ENCODE measurements around the gene INPP4A. TPM values are rescaled to one million over a fixed set of nuclear protein-coding genes. Genes with fewer than 3 reads are reported as not detected.
A peak's percentile ranks its signal among the peaks of the same experiment; 100 is the strongest.

Gene INPP4A
- total and polyA plus RNA-seq, 10 of the 15 experiments (the other 5 are each of a cell fraction or from before 2014, with no cell fraction given), result 4.7 to 62.3 (median 36.9) TPM

GRCh38 chr2:98615481-98615880 lies 170.8 kb downstream of the INPP4A start:
- ChIA-PET POLR2A (no interaction called here), SMC1A (ENCODE audit: uncharacterized antibody, unreplicated experiment) (no interaction called here), RAD21 (ENCODE audit: unreplicated experiment) (no interaction called here), CTCF (no interaction called here)
- Histone ChIP-seq H3K27me3 (replicated peaks in 1 of 2; ENCODE audit: control insufficient read depth in 2 of 2, insufficient read depth in 2 of 2, low read length in 1 of 2) (no peaks in the 10 kb centered on the region), H3K27ac (ENCODE audit: control insufficient read depth, insufficient read depth) (no peak overlapping the region), H3K79me2 (ENCODE audit: control insufficient read depth, insufficient read depth, low read length) (peaks cover 7% of the 10 kb centered on the region), H3K36me3 (ENCODE audit: control insufficient read depth in 2 of 2, insufficient read depth in 2 of 2, low read length in 1 of 2) (peaks cover 4 to 29% of the 10 kb centered on the region in 2 experiments), H3K9me3 (replicated peaks; ENCODE audit: control insufficient read depth, insufficient read depth, low read length) (no peaks in the 10 kb centered on the region), H2AFZ (ENCODE audit: control insufficient read depth, low read depth, low read length) (no peak overlapping the region), H3K4me3 (no peak overlapping the region), H3K9ac (ENCODE audit: control insufficient read depth, insufficient read depth, low read length) (no peak overlapping the region), H4K20me1 (ENCODE audit: control insufficient read depth, insufficient read depth) (0 out of 2 replicates have a peak, but pooled peaks cover under 1% of the 10 kb centered on the region), H3K4me1 (ENCODE audit: control insufficient read depth, insufficient read depth, low read length) (peaks cover under 1% of the 10 kb centered on the region), H3K4me2 (ENCODE audit: control insufficient read depth, insufficient read depth) (no peak overlapping the region)
- WGBS (ENCODE audit: insufficient coverage, insufficient replicate concordance, low lambda C conversion rate, missing lambda C conversion rate), result 95% methylated on average over 5 of the region's 5 CpGs
- TF ChIP-seq POLR2AphosphoS2 (IDR thresholded peaks at IDR 0.05; ENCODE audit: low read depth, low read length) (peak; percentile 46; the same call in 1 of the 2 replicates), PBX3 (IDR thresholded peaks at IDR 0.05; ENCODE audit: insufficient replicate concordance, low read depth, low read length) (no peak), BCL11A (IDR thresholded peaks at IDR 0.05; ENCODE audit: low read depth, low read length) (no peak), IRF5 (IDR thresholded peaks at IDR 0.05; ENCODE audit: borderline replicate concordance) (no peak)
- DNase-seq (ENCODE audit: low read depth, low spot score) (no peak), FAIRE-seq (no peak), ATAC-seq (peak; percentile 48; the same call in 2 of the 3 replicates)
- no TSS peak for BruUV-seq (replicated peaks)
- intact Hi-C loops (cut with micrococcal nuclease; ENCODE audit: unreplicated experiment), result no loop called here
- in situ Hi-C loops (cut with MboI), result no loop called here

GRCh38 chr2:98617149-98617548 lies 172.5 kb downstream of the INPP4A start:
- no TSS peak for BruUV-seq (replicated peaks)
- no peak overlapping the region for H2AFZ ChIP-seq (ENCODE audit: control insufficient read depth, low read depth, low read length)
- DNase-seq (ENCODE audit: low read depth, low spot score), result no peak
- TF ChIP-seq HDAC6 (IDR thresholded peaks at IDR 0.05; ENCODE audit: unreplicated experiment), result no peak
- no peak for TF ChIP-seq E2F8 (IDR thresholded peaks at IDR 0.05; ENCODE audit: low read depth, partially characterized antibody)
- TF ChIP-seq JUNB (IDR thresholded peaks at IDR 0.05), result no peak
- TF ChIP-seq DPF2 (IDR thresholded peaks at IDR 0.05), result no peak
- H3K9ac ChIP-seq (ENCODE audit: control insufficient read depth, insufficient read depth, low read length), result no peak overlapping the region
- H3K36me3 ChIP-seq (ENCODE audit: control insufficient read depth in 2 of 2, insufficient read depth in 2 of 2, low read length in 1 of 2), result peaks cover 2 to 23% of the 10 kb centered on the region in 2 experiments
- SMC1A ChIA-PET (ENCODE audit: uncharacterized antibody, unreplicated experiment), result no interaction called here
- CTCF ChIA-PET, result interaction anchor here (1.1 to 1.6 kb wide), 2 partner anchors 10 to 19 kb away, joined by 3 to 4 read pairs; no protein-coding TSS in a partner anchor
- 58% methylated on average over 5 of the region's 5 CpGs for WGBS (ENCODE audit: insufficient coverage, insufficient replicate concordance, low lambda C conversion rate, missing lambda C conversion rate)
- FAIRE-seq, result no peak
- intact Hi-C loops (cut with micrococcal nuclease; ENCODE audit: unreplicated experiment), result no loop called here
- no peaks in the 10 kb centered on the region for H3K79me2 ChIP-seq (ENCODE audit: control insufficient read depth, insufficient read depth, low read length)
- POLR2A ChIA-PET, result no interaction called here
- H3K27me3 ChIP-seq (replicated peaks in 1 of 2; ENCODE audit: control insufficient read depth in 2 of 2, insufficient read depth in 2 of 2, low read length in 1 of 2), result no peaks in the 10 kb centered on the region
- H3K4me2 ChIP-seq (ENCODE audit: control insufficient read depth, insufficient read depth), result no peak overlapping the region
- no peak overlapping the region for H3K4me3 ChIP-seq
- H4K20me1 ChIP-seq (ENCODE audit: control insufficient read depth, insufficient read depth), result no peaks in the 10 kb centered on the region
- no peak for ATAC-seq
- in situ Hi-C loops (cut with MboI), result no loop called here
- RAD21 ChIA-PET (ENCODE audit: unreplicated experiment), result no interaction called here
- H3K4me1 ChIP-seq (ENCODE audit: control insufficient read depth, insufficient read depth, low read length), result no peaks in the 10 kb centered on the region
- H3K9me3 ChIP-seq (replicated peaks; ENCODE audit: control insufficient read depth, insufficient read depth, low read length), result no peaks in the 10 kb centered on the region
- H3K27ac ChIP-seq (ENCODE audit: control insufficient read depth, insufficient read depth), result no peak overlapping the region

Measured in GM12878 (cell line).